GM04504 (cell line): Measurements from ENCODE around the gene MYO3B.
"Not testable (repeated sequence)": the region's sequence is repeated elsewhere in the genome, so short reads cannot be mapped to it uniquely, and the experiment has no call there.

Source experiments
- DNase-seq: peaks from one replicate; pipeline ENCODE4 v3.0.0-alpha.2; 2012; ENCODE audit warnings: low read depth

Gene MYO3B

GRCh38 chr2:170514140-170514539 lies 336.2 kb downstream of the MYO3B start:
- DNase-seq: no peak

- no peak for DNase-seq
These were observed 339.6 kb downstream of the MYO3B start for GRCh38 chr2:170517538-170517937.

- DNase-seq: no peak
These were observed 341.0 kb downstream of the MYO3B start for GRCh38 chr2:170518911-170519310.

GRCh38 chr2:170521299-170521698 lies 343.4 kb downstream of the MYO3B start:
- DNase-seq: no peak

GRCh38 chr2:170523506-170523905 lies 345.6 kb downstream of the MYO3B start:
- no peak for DNase-seq

GRCh38 chr2:170524828-170525565 lies 347.1 kb downstream of the MYO3B start:
- DNase-seq: no peak

- peak; percentile 93 for DNase-seq
These were observed 347.6 kb downstream of the MYO3B start for GRCh38 chr2:170525566-170525900.

GRCh38 chr2:170530284-170530745 lies 352.4 kb downstream of the MYO3B start:
- no peak for DNase-seq

- no peak for DNase-seq
These were observed 353.0 kb downstream of the MYO3B start for GRCh38 chr2:170530803-170531564.

GRCh38 chr2:170531876-170532275 lies 353.9 kb downstream of the MYO3B start:
- DNase-seq: no peak

- DNase-seq: no peak
These were observed 355.2 kb downstream of the MYO3B start for GRCh38 chr2:170533156-170533555.

GRCh38 chr2:170535552-170535951 lies 357.6 kb downstream of the MYO3B start:
- no peak for DNase-seq

GRCh38 chr2:170544817-170545216 lies 366.9 kb downstream of the MYO3B start:
- no peak for DNase-seq

GRCh38 chr2:170548304-170548703 lies 370.4 kb downstream of the MYO3B start:
- no peak for DNase-seq

GRCh38 chr2:170550501-170550900 lies 372.6 kb downstream of the MYO3B start:
- no peak for DNase-seq

GRCh38 chr2:170551899-170552298 lies 374.0 kb downstream of the MYO3B start:
- DNase-seq: not testable (repeated sequence)

- DNase-seq: no peak
These were observed 375.8 kb downstream of the MYO3B start for GRCh38 chr2:170553748-170554147.

GRCh38 chr2:170554278-170554955 lies 376.5 kb downstream of the MYO3B start:
- peak; percentile 63 for DNase-seq

GRCh38 chr2:170562928-170563327 lies 385.0 kb downstream of the MYO3B start:
- no peak for DNase-seq

GRCh38 chr2:170563401-170563800 lies 385.5 kb downstream of the MYO3B start:
- DNase-seq: no peak

- DNase-seq: no peak
These were observed 388.2 kb downstream of the MYO3B start for GRCh38 chr2:170566138-170566537.

GRCh38 chr2:170567429-170567828 lies 389.5 kb downstream of the MYO3B start:
- no peak for DNase-seq

- DNase-seq: no peak
These were observed 390.6 kb downstream of the MYO3B start for GRCh38 chr2:170568511-170568910.
